ENCODE measurements around the gene CYP46A1. TPM values are rescaled to one million over a fixed set of nuclear protein-coding genes. Genes with fewer than 3 reads are reported as not detected.
A peak's percentile ranks its signal among the peaks of the same experiment; 100 is the strongest.

CYP46A1 gene
- total RNA-seq, 1 experiment from 2014 or later: 0.42 TPM

DNA sequence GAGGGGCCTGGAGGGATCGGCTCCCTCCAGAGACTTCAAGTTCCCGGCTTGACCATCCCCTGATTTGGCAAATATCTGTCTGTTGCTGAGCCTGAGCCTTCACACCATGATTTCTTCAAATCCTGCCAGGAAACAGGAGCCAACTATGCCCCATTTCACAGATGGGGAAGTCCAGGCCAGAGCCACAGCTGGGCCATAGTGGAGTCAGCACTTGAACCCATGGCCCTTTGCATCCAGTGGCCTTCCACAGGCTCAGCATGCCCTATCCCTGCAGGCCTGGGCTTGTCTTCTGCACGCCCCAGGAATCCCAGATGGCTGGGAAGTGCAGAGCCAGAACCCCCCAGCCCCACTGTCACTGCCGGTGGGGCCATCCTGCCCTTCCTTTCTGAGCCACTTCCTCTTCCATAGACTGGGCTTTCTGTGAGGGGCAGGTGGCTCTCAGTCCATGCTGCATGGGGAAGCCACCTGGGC is 44.9 kb downstream of the CYP46A1 start:
- Histone ChIP-seq H3K4me3 (ENCODE audit: insufficient read depth, low read depth, low read length) (no peak overlapping the region), H3K27me3 (ENCODE audit: control insufficient read depth, insufficient read depth, low read length) (no peaks in the 10 kb centered on the region), H3K36me3 (replicated peaks; ENCODE audit: control insufficient read depth, insufficient read depth, low read length) (no peaks in the 10 kb centered on the region)
- DNase-seq: no peak

DNA sequence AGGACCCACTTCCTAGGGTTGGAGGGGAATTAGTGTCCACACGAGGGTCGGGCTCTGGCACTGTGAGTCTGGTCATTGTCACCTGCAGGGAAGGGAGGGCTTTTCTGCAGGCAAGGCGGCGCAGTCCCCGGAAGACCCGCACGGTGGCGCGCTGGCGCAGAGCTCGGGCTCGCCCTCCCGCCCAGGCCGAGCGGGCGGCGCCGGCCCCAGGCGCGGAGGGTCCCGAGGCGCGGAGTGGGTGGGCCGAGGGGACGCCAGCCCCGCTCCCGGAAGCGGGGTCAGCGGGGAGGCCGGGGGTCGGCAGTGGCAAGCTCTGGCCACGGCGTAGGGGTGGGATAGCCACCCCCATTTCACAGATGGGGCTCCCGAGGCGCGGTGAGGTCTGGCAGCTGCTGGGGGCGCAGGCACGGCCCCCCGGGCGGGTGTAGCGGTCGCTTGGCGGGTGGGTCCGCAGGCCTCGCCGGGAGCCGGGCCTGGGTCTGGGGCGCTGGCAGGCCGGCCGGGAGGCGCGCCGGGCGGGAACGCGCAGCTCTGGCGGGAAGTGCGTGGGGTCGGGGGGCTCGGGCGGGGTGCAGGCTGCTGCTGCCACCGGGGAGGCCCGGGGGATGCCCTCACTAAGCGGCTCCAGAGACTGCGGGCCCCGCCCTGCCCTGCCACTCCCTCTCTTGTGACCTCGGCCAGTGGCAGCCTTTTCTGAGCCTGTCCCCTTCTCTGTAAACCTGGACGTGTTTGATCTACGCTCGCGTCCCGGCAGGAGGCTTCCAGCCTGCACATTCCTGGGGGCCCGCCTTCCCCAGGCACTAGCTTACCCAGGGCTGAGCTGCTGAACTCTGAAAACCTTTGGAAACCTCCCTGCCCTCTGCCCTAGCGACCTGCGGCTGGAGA is 46.1 kb downstream of the CYP46A1 start:
- H3K4me3 ChIP-seq (ENCODE audit: insufficient read depth, low read depth, low read length): peak overlapping the region; percentile 68
- H3K36me3 ChIP-seq (replicated peaks; ENCODE audit: control insufficient read depth, insufficient read depth, low read length): no peaks in the 10 kb centered on the region
- peak; percentile 98 for DNase-seq
- no peaks in the 10 kb centered on the region for H3K27me3 ChIP-seq (ENCODE audit: control insufficient read depth, insufficient read depth, low read length)

DNA sequence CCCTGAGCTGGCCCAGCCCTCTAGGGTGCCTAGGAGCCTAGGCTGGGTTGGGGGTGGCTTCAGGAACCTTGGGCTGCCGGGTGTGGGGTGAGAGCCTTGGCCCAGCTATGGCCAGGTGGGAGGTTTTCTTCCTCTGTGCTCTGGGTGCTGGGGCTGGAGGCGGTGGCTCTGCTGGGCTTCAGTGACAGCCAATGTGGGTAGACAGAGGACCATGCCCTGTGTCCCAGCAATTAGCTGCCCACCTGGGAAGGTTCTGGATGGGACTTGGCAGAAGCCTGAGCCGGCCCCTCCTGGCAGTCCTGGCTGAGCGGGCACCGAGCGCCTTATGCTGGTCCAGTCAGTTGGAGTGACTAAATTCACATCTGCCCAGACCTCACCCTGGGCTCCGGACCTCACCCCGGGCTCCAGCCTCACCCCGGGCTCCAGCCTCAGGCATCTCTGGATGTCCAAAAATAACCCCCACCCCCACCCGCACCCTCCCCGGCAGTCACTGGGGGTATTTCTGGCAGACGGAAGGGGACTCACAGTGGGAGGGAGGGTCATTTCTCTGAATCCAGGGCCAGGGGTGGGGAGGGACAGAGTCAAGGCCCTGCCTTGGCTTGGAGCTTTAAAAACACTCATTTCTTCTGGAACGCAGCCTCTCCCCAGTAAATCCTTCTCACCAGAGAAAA is 46.9 kb downstream of the CYP46A1 start:
- no peaks in the 10 kb centered on the region for H3K36me3 ChIP-seq (replicated peaks; ENCODE audit: control insufficient read depth, insufficient read depth, low read length)
- no peak overlapping the region for H3K4me3 ChIP-seq (ENCODE audit: insufficient read depth, low read depth, low read length)
- no peaks in the 10 kb centered on the region for H3K27me3 ChIP-seq (ENCODE audit: control insufficient read depth, insufficient read depth, low read length)
- no peak for DNase-seq

- Histone ChIP-seq H3K36me3 (replicated peaks; ENCODE audit: control insufficient read depth, insufficient read depth, low read length) (no peaks in the 10 kb centered on the region), H3K27me3 (ENCODE audit: control insufficient read depth, insufficient read depth, low read length) (no peaks in the 10 kb centered on the region), H3K4me3 (ENCODE audit: insufficient read depth, low read depth, low read length) (no peak overlapping the region)
- no peak for DNase-seq
Measured at GRCh38 chr14:99731547-99732435, 47.7 kb downstream of the CYP46A1 start.

GRCh38 chr14:99732436-99733210 is 48.5 kb downstream of the CYP46A1 start:
- H3K36me3 ChIP-seq (replicated peaks; ENCODE audit: control insufficient read depth, insufficient read depth, low read length): no peaks in the 10 kb centered on the region
- no peak overlapping the region for H3K4me3 ChIP-seq (ENCODE audit: insufficient read depth, low read depth, low read length)
- DNase-seq: no peak
- H3K27me3 ChIP-seq (ENCODE audit: control insufficient read depth, insufficient read depth, low read length): no peaks in the 10 kb centered on the region

- Histone ChIP-seq H3K27me3 (ENCODE audit: control insufficient read depth, insufficient read depth, low read length) (no peaks in the 10 kb centered on the region), H3K4me3 (ENCODE audit: insufficient read depth, low read depth, low read length) (no peak overlapping the region), H3K36me3 (replicated peaks; ENCODE audit: control insufficient read depth, insufficient read depth, low read length) (no peaks in the 10 kb centered on the region)
- no peak for DNase-seq
Measured at GRCh38 chr14:99733211-99733539, 49.1 kb downstream of the CYP46A1 start.

- DNase-seq: no peak
- H3K4me3 ChIP-seq (ENCODE audit: insufficient read depth, low read depth, low read length): no peak overlapping the region
- no peaks in the 10 kb centered on the region for H3K27me3 ChIP-seq (ENCODE audit: control insufficient read depth, insufficient read depth, low read length)
- no peaks in the 10 kb centered on the region for H3K36me3 ChIP-seq (replicated peaks; ENCODE audit: control insufficient read depth, insufficient read depth, low read length)
Measured at GRCh38 chr14:99733540-99734405, 49.7 kb downstream of the CYP46A1 start.

GRCh38 chr14:99734406-99735051 is 50.4 kb downstream of the CYP46A1 start:
- no peaks in the 10 kb centered on the region for H3K36me3 ChIP-seq (replicated peaks; ENCODE audit: control insufficient read depth, insufficient read depth, low read length)
- H3K4me3 ChIP-seq (ENCODE audit: insufficient read depth, low read depth, low read length): no peak overlapping the region
- no peaks in the 10 kb centered on the region for H3K27me3 ChIP-seq (ENCODE audit: control insufficient read depth, insufficient read depth, low read length)
- DNase-seq: no peak

DNA sequence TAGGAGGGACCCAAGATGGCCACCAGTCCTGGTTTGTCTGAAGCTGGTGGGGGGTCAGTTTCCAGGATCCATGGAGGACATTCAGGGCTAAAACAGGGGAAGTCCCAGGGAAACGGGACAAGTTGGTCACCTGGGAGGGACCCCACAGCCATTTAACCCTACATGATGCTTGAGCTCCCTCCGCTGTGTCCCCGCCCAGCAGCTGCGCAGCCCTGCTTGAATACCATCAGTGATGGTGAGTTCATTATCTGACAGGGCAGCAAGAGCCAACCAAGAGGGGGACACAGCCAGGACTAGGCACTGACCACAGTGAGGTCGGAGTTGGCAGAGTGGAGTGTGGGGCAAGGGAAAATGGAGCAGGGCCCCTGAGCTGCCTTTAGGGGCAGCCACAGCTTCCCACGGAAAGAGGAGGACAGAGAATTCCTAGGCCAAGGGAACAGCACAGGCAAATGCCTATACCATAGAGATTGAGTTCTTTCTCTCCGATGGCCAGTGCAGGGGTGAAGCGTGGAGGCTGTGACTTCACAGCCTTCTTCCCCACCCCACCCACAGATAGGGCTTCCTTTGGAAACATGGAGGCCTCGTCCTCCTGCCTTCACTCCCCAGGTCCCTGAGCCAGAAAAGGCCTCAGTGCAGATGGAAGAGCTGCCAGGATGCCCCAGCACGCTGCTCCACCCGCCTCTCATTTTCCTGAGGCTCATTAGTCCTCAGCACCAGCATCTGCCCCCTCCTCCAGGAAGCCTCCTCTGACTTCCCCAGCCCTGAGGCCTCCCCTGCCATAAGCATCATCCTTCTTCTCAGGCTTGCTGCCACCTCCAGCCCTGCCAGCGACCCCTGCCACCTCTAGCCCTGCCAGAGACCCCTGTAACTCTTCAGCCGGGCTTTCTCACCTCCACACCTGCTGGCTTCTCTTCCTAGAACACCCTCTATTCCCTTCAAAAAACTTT is 51.4 kb downstream of the CYP46A1 start:
- Histone ChIP-seq H3K36me3 (replicated peaks; ENCODE audit: control insufficient read depth, insufficient read depth, low read length) (no peaks in the 10 kb centered on the region), H3K4me3 (ENCODE audit: insufficient read depth, low read depth, low read length) (no peak overlapping the region), H3K27me3 (ENCODE audit: control insufficient read depth, insufficient read depth, low read length) (no peaks in the 10 kb centered on the region)
- DNase-seq: no peak

DNA sequence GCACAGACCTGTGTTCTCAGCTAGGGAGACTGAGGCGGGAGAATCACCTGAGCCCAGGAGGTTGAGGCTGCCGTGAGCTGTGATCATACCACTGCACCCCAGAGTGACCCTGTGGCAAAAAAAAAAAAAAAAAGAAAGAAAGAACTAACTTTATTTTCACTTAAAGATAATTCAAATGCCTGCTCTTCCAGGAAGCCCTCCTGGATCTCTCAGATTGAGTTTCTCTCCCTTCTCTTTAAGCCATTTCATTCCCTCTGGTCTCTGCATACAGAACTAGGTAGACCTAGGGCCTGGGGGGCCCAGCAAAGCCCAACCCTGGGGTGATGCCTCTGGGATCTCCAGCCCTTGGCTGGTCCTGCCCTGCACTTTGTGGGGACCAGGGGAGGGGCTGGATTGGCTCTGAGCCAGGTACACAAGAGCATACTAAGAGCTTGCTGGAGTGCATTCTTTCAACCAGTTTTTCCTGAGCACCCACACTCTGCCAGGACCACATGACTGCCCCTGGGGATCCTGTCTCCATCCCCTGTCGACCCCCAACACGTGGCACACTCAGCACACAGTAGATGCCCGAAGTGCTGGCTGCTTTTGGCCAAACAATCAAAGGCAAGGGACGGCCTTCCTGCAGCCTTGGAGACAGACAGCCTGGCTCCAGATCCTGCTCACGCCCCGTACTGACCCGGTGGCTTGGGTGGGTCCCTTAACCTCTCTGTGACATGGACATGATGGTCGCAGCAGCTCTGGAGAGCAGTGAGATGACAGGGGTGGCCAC is 52.7 kb downstream of the CYP46A1 start:
- Histone ChIP-seq H3K36me3 (replicated peaks; ENCODE audit: control insufficient read depth, insufficient read depth, low read length) (no peaks in the 10 kb centered on the region), H3K27me3 (ENCODE audit: control insufficient read depth, insufficient read depth, low read length) (no peaks in the 10 kb centered on the region), H3K4me3 (ENCODE audit: insufficient read depth, low read depth, low read length) (no peak overlapping the region)
- DNase-seq: no peak

GRCh38 chr14:99737451-99737951 is 53.4 kb downstream of the CYP46A1 start:
- Histone ChIP-seq H3K4me3 (ENCODE audit: insufficient read depth, low read depth, low read length) (no peak overlapping the region), H3K27me3 (ENCODE audit: control insufficient read depth, insufficient read depth, low read length) (no peaks in the 10 kb centered on the region), H3K36me3 (replicated peaks; ENCODE audit: control insufficient read depth, insufficient read depth, low read length) (no peaks in the 10 kb centered on the region)
- DNase-seq: no peak
